ENCODE results near the gene ESRP2. TPM values are rescaled to one million over a fixed set of nuclear protein-coding genes. Genes with fewer than 3 reads are reported as not detected.
A peak's percentile ranks its signal among the peaks of the same experiment; 100 is the strongest.

ESRP2 gene
- total and polyA plus RNA-seq, 2 donors (not counting 3 experiments of a cell fraction or from before 2014, with no cell fraction given) = 0.57 to 0.66 TPM

- no peaks in the 10 kb centered on the region for H3K9me1 ChIP-seq (replicated peaks; ENCODE audit: control insufficient read depth, extremely low read depth, insufficient read depth, low read length)
- DNase-seq (ENCODE audit: low read depth, low spot score) (peak; percentile 40), FAIRE-seq (no peak)
- H3K4me3 ChIP-seq (replicated peaks in 1 of 3; ENCODE audit: insufficient read depth in 1 of 3, low read depth in 1 of 3, low read length in 3 of 3) = peak overlapping the region in 1 of 3 experiments; percentile 35
- no peaks in the 10 kb centered on the region for H4K20me1 ChIP-seq (replicated peaks; ENCODE audit: control insufficient read depth, extremely low read depth, insufficient read depth, low read length)
- CTCF ChIA-PET = interaction anchor here (0.9 to 3.4 kb wide), 5 partner anchors 15 to 143 kb away, joined by 3 to 30 read pairs (median 8); partner anchors contain the start of gene SLC7A6
- H2AFZ ChIP-seq (ENCODE audit: low read depth, low read length) = peak overlapping the region; percentile 0
- no peaks in the 10 kb centered on the region for H3K79me2 ChIP-seq (ENCODE audit: control insufficient read depth, insufficient read depth, low read length)
- dilution Hi-C loops (cut with MboI; ENCODE audit: extremely low pct_ligation_motif_present, low sequenced_read_pairs) = no loop called here
- BruUV-seq (replicated peaks) = no TSS peak
- no peak for TF ChIP-seq JUN (IDR thresholded peaks at IDR 0.05; ENCODE audit: borderline replicate concordance, insufficient read depth, insufficient read length, low read depth)
- no peak for TF ChIP-seq EZH2 (IDR thresholded peaks at IDR 0.05; ENCODE audit: borderline replicate concordance, low read depth, low read length, severe bottlenecking)
- TF ChIP-seq MYC (IDR thresholded peaks at IDR 0.05; ENCODE audit: low read depth, low read length) = no peak
- TF ChIP-seq, protein P1, sequence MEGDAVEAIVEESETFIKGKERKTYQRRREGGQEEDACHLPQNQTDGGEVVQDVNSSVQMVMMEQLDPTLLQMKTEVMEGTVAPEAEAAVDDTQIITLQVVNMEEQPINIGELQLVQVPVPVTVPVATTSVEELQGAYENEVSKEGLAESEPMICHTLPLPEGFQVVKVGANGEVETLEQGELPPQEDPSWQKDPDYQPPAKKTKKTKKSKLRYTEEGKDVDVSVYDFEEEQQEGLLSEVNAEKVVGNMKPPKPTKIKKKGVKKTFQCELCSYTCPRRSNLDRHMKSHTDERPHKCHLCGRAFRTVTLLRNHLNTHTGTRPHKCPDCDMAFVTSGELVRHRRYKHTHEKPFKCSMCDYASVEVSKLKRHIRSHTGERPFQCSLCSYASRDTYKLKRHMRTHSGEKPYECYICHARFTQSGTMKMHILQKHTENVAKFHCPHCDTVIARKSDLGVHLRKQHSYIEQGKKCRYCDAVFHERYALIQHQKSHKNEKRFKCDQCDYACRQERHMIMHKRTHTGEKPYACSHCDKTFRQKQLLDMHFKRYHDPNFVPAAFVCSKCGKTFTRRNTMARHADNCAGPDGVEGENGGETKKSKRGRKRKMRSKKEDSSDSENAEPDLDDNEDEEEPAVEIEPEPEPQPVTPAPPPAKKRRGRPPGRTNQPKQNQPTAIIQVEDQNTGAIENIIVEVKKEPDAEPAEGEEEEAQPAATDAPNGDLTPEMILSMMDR (IDR thresholded peaks at IDR 0.05; ENCODE audit: extremely low read depth in 1 of 2, insufficient read depth in 1 of 2, low read depth in 1 of 2, low read length in 2 of 2) = no peak
- no peak for TF ChIP-seq GATA2 (IDR thresholded peaks at IDR 0.05; ENCODE audit: insufficient read depth, insufficient read length, low read depth, low read length)
- no peak for TF ChIP-seq MAX (IDR thresholded peaks at IDR 0.05; ENCODE audit: insufficient read depth, insufficient read length)
- TF ChIP-seq FOS (IDR thresholded peaks at IDR 0.05; ENCODE audit: borderline replicate concordance, insufficient read depth, low read length) = no peak
- TF ChIP-seq POLR2AphosphoS5 (IDR thresholded peaks at IDR 0.05; ENCODE audit: insufficient read depth, low read depth, low read length) = no peak
- TF ChIP-seq POLR2A (IDR thresholded peaks at IDR 0.05; ENCODE audit: low read depth, low read length) = no peak
- peak overlapping the region; percentile 17 for H3K4me2 ChIP-seq (ENCODE audit: insufficient read depth, low read length)
- peaks cover 13% of the 10 kb centered on the region for H3K4me1 ChIP-seq (ENCODE audit: control insufficient read depth, extremely low read depth, insufficient read depth, low read length)
- peak overlapping the region; percentile 57 for H3K9ac ChIP-seq (replicated peaks; ENCODE audit: extremely low read depth, insufficient read depth, low read length)
- no peaks in the 10 kb centered on the region for H3K36me3 ChIP-seq (ENCODE audit: control insufficient read depth in 2 of 2, extremely low read depth in 1 of 2, insufficient read depth in 2 of 2, low read length in 2 of 2)
- intact Hi-C loops (cut with micrococcal nuclease) = loop anchor here (2.0 kb wide), 1 partner anchor 344 kb away; the partner anchor contains the start of gene PSKH1
- H3K27ac ChIP-seq (ENCODE audit: insufficient read depth, low read depth, low read length) = peak overlapping the region; percentile 93
- H3K9me3 ChIP-seq (replicated peaks; ENCODE audit: control insufficient read depth, insufficient read depth, low read length) = no peaks in the 10 kb centered on the region
- H3K27me3 ChIP-seq (ENCODE audit: control insufficient read depth in 2 of 2, insufficient read depth in 2 of 2, low read length in 2 of 2) = no peaks in the 10 kb centered on the region
- POLR2A ChIA-PET = interaction anchor here (0.6 to 1.3 kb wide), 3 partner anchors 19 to 152 kb away, joined by 3 to 7 read pairs (median 4); partner anchors contain the start of gene NFATC3
These were observed 907 bp upstream of the ESRP2 start for GRCh38 chr16:68236826-68237242.
